Spleen (tissue), 11 donors: ENCODE results near the gene ARHGAP21. TPM values are rescaled to one million over a fixed set of nuclear protein-coding genes. Genes with fewer than 3 reads are reported as not detected.

Source experiments
- DNase-seq: peaks from one replicate; pipeline ENCODE4 v3.0.0-alpha.2; 2020
- H3K27ac ChIP-seq, 8 donors: fragments of 200-600 bp; sonication (generic) in 7 of 8; 1 replicate in 4 of 8; 2 replicates in 4 of 8; pipeline versions ENCODE4 v1.5.0 to v1.8.0; 2016 to 2021; ENCODE audit warnings: inconsistent platforms in 4 of 8, mild to moderate bottlenecking in 4 of 8, moderate library complexity in 1 of 8
- H3K27me3 ChIP-seq, 7 donors: fragments of 200-600 bp; sonication (generic) in 6 of 7; replicated peaks in 1 of 7; 1 replicate in 4 of 7; 2 replicates in 3 of 7; pipeline versions ENCODE4 v1.5.0 to v1.8.0; 2016 to 2021; ENCODE audit warnings: inconsistent platforms in 3 of 7, mild to moderate bottlenecking in 1 of 7
- H3K36me3 ChIP-seq, 6 donors: fragments of 200-600 bp; sonication (generic) in 5 of 6; 1 replicate in 4 of 6; 2 replicates in 2 of 6; pipeline versions ENCODE4 v1.5.0 to v1.8.0; 2016 to 2021; ENCODE audit warnings: inconsistent platforms in 2 of 6
- H3K4me1 ChIP-seq, 6 donors: fragments of 200-600 bp; sonication (generic) in 5 of 6; 1 replicate in 3 of 6; 2 replicates in 3 of 6; pipeline versions ENCODE4 v1.5.0 to v1.8.0; 2016 to 2021; ENCODE audit warnings: inconsistent platforms in 3 of 6
- H3K4me3 ChIP-seq, 8 donors: fragments of 200-600 bp; sonication (generic) in 7 of 8; 1 replicate in 4 of 8; 2 replicates in 4 of 8; pipeline versions ENCODE4 v1.5.0 to v1.8.0; 2016 to 2021; ENCODE audit warnings: inconsistent platforms in 4 of 8, mild to moderate bottlenecking in 4 of 8, moderate library complexity in 2 of 8
- H3K9me3 ChIP-seq, 8 donors: fragments of 200-600 bp; sonication (generic) in 7 of 8; 1 replicate in 4 of 8; 2 replicates in 4 of 8; pipeline versions ENCODE4 v1.5.0 to v1.8.0; 2016 to 2021; ENCODE audit warnings: inconsistent platforms in 4 of 8
- CTCF ChIP-seq, 11 experiments: fragments of 200-600 bp in 7 of 11; fragments of 450-650 bp in 4 of 11; sonication (generic) in 4 of 11; IDR thresholded peaks in 8 of 11; conservative IDR thresholded peaks in 3 of 11; 1 replicate in 7 of 11; 2 replicates in 4 of 11; pipeline versions ENCODE4 v1.4.0 to v1.8.0; 2016 to 2021; ENCODE audit warnings: antibody characterized with exemption in 11 of 11, inconsistent platforms in 4 of 11, mild to moderate bottlenecking in 1 of 11
- POLR2A ChIP-seq, 3 donors: fragments of 450-650 bp; IDR thresholded peaks; one replicate each; pipeline ENCODE4 v1.5.1; 2017; ENCODE audit warnings: antibody characterized with exemption in 3 of 3, mild to moderate bottlenecking in 1 of 3
- POLR2AphosphoS5 ChIP-seq, 3 donors: sonication (generic); formaldehyde crosslinking; IDR thresholded peaks; one replicate each; pipeline ENCODE4 v1.5.1; 2017; ENCODE audit warnings: antibody characterized with exemption in 3 of 3
- WGBS, 5 donors: extraction: QIAGEN DNeasy Blood & Tissue Kit in 3 of 5; methylation state at CpG; one replicate each; pipeline versions ENCODE4 v1.1.5 to v1.1.7; 2013 to 2018; 5-methylcytosine and 5-hydroxymethylcytosine counted together
- intact Hi-C: fragments of 100-400 bp; cut with DNase I; formaldehyde crosslinking; loops from one replicate; pipeline ENCODE4 v1.15.0; 2023; ENCODE audit warnings: low total_unique reads
- polyA plus RNA-seq, 3 donors: library from polyadenylated mRNA; stranded (reverse); fragments of 200-250 nt; gene quantifications; one replicate each; pipeline ENCODE4 v1.2.1, GENCODE V29; 2013
- total RNA-seq, 7 donors: library from RNA; depleted of rRNA in 3 of 7; stranded (reverse); fragments of >200 nt in 3 of 7; fragmentation: NEBNext Ultra II Directional in 4 of 7; extraction: Animal tissue kit (Norgen Biotek cat#: 25700) in 4 of 7; gene quantifications; one replicate each; pipeline versions ENCODE4 v1.1.0 to v1.2.1, GENCODE V29; 2016 to 2021
- donor health status: healthy with polysubstance abuse.
- donor health status: DM: no; HTN: no; CAD: no; lungs with moderate emphysema.
- donor health status: DM: no; HTN: no; CAD: no.
- donor health status: Bipolar disorder and iron deficiency.
- donor health status: healthy.
- donor health status: DM: no; HTN: no; CAD: no.
- donor health status: DM: yes; HTN: yes; CAD: no.

ARHGAP21 gene
- total and polyA plus RNA-seq, 10 donors = 6.0 to 60.9 (median 43.9) TPM

GRCh38 chr10:24680647-24681524 lies 42.8 kb downstream of the ARHGAP21 start:
- no peak for TF ChIP-seq POLR2A (IDR thresholded peaks at IDR 0.05)
- 71 to 83% (median 77%) methylated on average over 3 of the region's 3 CpGs for WGBS, 5 donors

GRCh38 chr10:24678757-24679156 lies 44.9 kb downstream of the ARHGAP21 start:
- no peak for DNase-seq
- 95 to 100% (median 96%) methylated on average over 2 of the region's 2 CpGs for WGBS, 5 donors
- Histone ChIP-seq H3K4me1 (peaks cover 0 to 15% (median 6%) of the 10 kb centered on the region in 6 donors), H3K27ac (no peak overlapping the region), H3K36me3 (no peaks in the 10 kb centered on the region), H3K9me3 (peaks cover 0 to 13% (median 7%) of the 10 kb centered on the region in 8 donors), H3K4me3 (no peak overlapping the region), H3K27me3 (no peaks in the 10 kb centered on the region)
- TF ChIP-seq POLR2AphosphoS5 (IDR thresholded peaks at IDR 0.05) (no peak), POLR2A (IDR thresholded peaks at IDR 0.05) (no peak), CTCF (IDR thresholded peaks at IDR 0.05 in 8 of 11, conservative IDR thresholded peaks at IDR 0.05 in 3 of 11) (no peak)
- intact Hi-C loops = no loop called here

More at GRCh38 chr10:24680647-24681524, 42.8 kb downstream of the ARHGAP21 start:
- peaks cover 0 to 13% (median 7%) of the 10 kb centered on the region in 8 donors for H3K9me3 ChIP-seq
- no peaks in the 10 kb centered on the region for H3K36me3 ChIP-seq
- intact Hi-C loops = no loop called here
- peaks cover 0 to 15% (median 6%) of the 10 kb centered on the region in 6 donors for H3K4me1 ChIP-seq
- H3K27ac ChIP-seq = no peak overlapping the region
- no peaks in the 10 kb centered on the region for H3K27me3 ChIP-seq
- H3K4me3 ChIP-seq = no peak overlapping the region
- DNase-seq = no peak

- Histone ChIP-seq H3K27me3 (no peaks in the 10 kb centered on the region), H3K27ac (no peak overlapping the region), H3K9me3 (peaks cover 0 to 13% (median 7%) of the 10 kb centered on the region in 8 donors), H3K4me1 (no peaks in the 10 kb centered on the region), H3K4me3 (no peak overlapping the region), H3K36me3 (no peaks in the 10 kb centered on the region)
- no peak for DNase-seq
- TF ChIP-seq CTCF (IDR thresholded peaks at IDR 0.05 in 8 of 11, conservative IDR thresholded peaks at IDR 0.05 in 3 of 11) (no peak), POLR2AphosphoS5 (IDR thresholded peaks at IDR 0.05) (no peak), POLR2A (IDR thresholded peaks at IDR 0.05) (no peak)
- intact Hi-C loops = no loop called here
- WGBS, 5 donors = 78 to 91% (median 87%) methylated on average over 5 of the region's 5 CpGs
These were observed 48.6 kb downstream of the ARHGAP21 start for GRCh38 chr10:24674892-24675632.

- no peaks in the 10 kb centered on the region for H3K27me3 ChIP-seq
- H3K9me3 ChIP-seq = no peaks in the 10 kb centered on the region
- TF ChIP-seq POLR2A (IDR thresholded peaks at IDR 0.05) (no peak), POLR2AphosphoS5 (IDR thresholded peaks at IDR 0.05) (no peak), CTCF (IDR thresholded peaks at IDR 0.05 in 8 of 11, conservative IDR thresholded peaks at IDR 0.05 in 3 of 11) (no peak)
- WGBS, 5 donors = 76 to 94% (median 88%) methylated on average over 3 of the region's 3 CpGs
- intact Hi-C loops = no loop called here
- no peak overlapping the region for H3K4me3 ChIP-seq
- peaks cover 0 to 4% (median 0%) of the 10 kb centered on the region in 6 donors for H3K36me3 ChIP-seq
- H3K4me1 ChIP-seq = no peaks in the 10 kb centered on the region
- no peak overlapping the region for H3K27ac ChIP-seq
- no peak for DNase-seq
These were observed 52.6 kb downstream of the ARHGAP21 start for GRCh38 chr10:24670964-24671670.
